Upper lobe of right lung (tissue), 1 donor: ENCODE results near the gene PRKCA. TPM values are rescaled to one million over a fixed set of nuclear protein-coding genes. Genes with fewer than 3 reads are reported as not detected.
A peak's percentile ranks its signal among the peaks of the same experiment; 100 is the strongest.

Experiments used
- ATAC-seq: fragments of 200-7000 bp; cut with Tn5 transposase; one replicate; pipeline ENCODE4 v1.9.1; 2020; ENCODE audit warnings: mild to moderate bottlenecking, moderate library complexity
- DNase-seq: peaks from one replicate; pipeline ENCODE4 v3.0.0-alpha.2; 2020
- H3K27ac ChIP-seq: fragments of 200-600 bp; one replicate; pipeline ENCODE4 v1.8.0; 2022
- H3K27me3 ChIP-seq: fragments of 200-600 bp; one replicate; pipeline ENCODE4 v1.8.0; 2022; ENCODE audit warnings: mild to moderate bottlenecking
- H3K36me3 ChIP-seq: fragments of 200-600 bp; one replicate; pipeline ENCODE4 v1.8.0; 2022
- H3K4me1 ChIP-seq: fragments of 200-600 bp; one replicate; pipeline ENCODE4 v1.8.0; 2022
- H3K4me3 ChIP-seq: fragments of 200-600 bp; one replicate; pipeline ENCODE4 v1.8.0; 2022; ENCODE audit warnings: mild to moderate bottlenecking
- H3K9me3 ChIP-seq: fragments of 200-600 bp; one replicate; pipeline ENCODE4 v1.8.0; 2022
- CTCF ChIP-seq: fragments of 200-600 bp; IDR thresholded peaks from one replicate; pipeline ENCODE4 v1.8.0; 2022; ENCODE audit warnings: antibody characterized with exemption
- intact Hi-C: fragments of 100-400 bp; cut with DNase I; formaldehyde crosslinking; loops from one replicate; pipeline ENCODE4 v1.11.0; 2022
- total RNA-seq: library from RNA; stranded (reverse); fragmentation: NEBNext Ultra II Directional; extraction: Animal tissue kit (Norgen Biotek cat#: 25700); gene quantifications from one replicate; pipeline ENCODE4 v1.2.1, GENCODE V29; 2021
- donor health status: DM: no; HTN: yes; CAD: no; lungs with severe emphysema.

Gene PRKCA
- total RNA-seq, 1 donor from 2014 or later: 43.4 TPM

GRCh38 chr17:66684731-66685130 lies 382.3 kb downstream of the PRKCA start:
- no peaks in the 10 kb centered on the region for H3K4me1 ChIP-seq
- ATAC-seq (no peak), DNase-seq (no peak)
- intact Hi-C loops: no loop called here
- no peaks in the 10 kb centered on the region for H3K27me3 ChIP-seq
- H3K27ac ChIP-seq: no peak overlapping the region
- peaks cover 20% of the 10 kb centered on the region for H3K36me3 ChIP-seq
- no peaks in the 10 kb centered on the region for H3K9me3 ChIP-seq
- TF ChIP-seq CTCF: no peak
- H3K4me3 ChIP-seq: no peak overlapping the region

GRCh38 chr17:66686601-66687000 lies 384.2 kb downstream of the PRKCA start:
- DNase-seq (no peak), ATAC-seq (no peak)
- peaks cover 4% of the 10 kb centered on the region for H3K4me1 ChIP-seq
- no peaks in the 10 kb centered on the region for H3K27me3 ChIP-seq
- intact Hi-C loops: no loop called here
- H3K9me3 ChIP-seq: no peaks in the 10 kb centered on the region
- H3K4me3 ChIP-seq: no peak overlapping the region
- TF ChIP-seq CTCF: no peak
- peaks cover 20% of the 10 kb centered on the region for H3K36me3 ChIP-seq
- H3K27ac ChIP-seq: no peak overlapping the region

- Histone ChIP-seq H3K4me3 (no peak overlapping the region), H3K4me1 (peaks cover 7% of the 10 kb centered on the region), H3K27me3 (no peaks in the 10 kb centered on the region), H3K27ac (no peak overlapping the region), H3K36me3 (peaks cover 20% of the 10 kb centered on the region), H3K9me3 (no peaks in the 10 kb centered on the region)
- no peak for DNase-seq
- intact Hi-C loops: no loop called here
- no peak for TF ChIP-seq CTCF
- ATAC-seq: no peak
Observed at GRCh38 chr17:66687570-66688284, 385.3 kb downstream of the PRKCA start.

GRCh38 chr17:66689221-66689620 lies 386.8 kb downstream of the PRKCA start:
- Histone ChIP-seq H3K27ac (peak overlapping the region; percentile 14), H3K4me1 (peaks cover 7% of the 10 kb centered on the region), H3K27me3 (no peaks in the 10 kb centered on the region), H3K36me3 (peaks cover 20% of the 10 kb centered on the region), H3K9me3 (no peaks in the 10 kb centered on the region), H3K4me3 (no peak overlapping the region)
- intact Hi-C loops: no loop called here
- TF ChIP-seq CTCF: no peak
- ATAC-seq: peak; percentile 16
- DNase-seq: no peak

- no peak overlapping the region for H3K4me3 ChIP-seq
- no peak overlapping the region for H3K27ac ChIP-seq
- ATAC-seq: no peak
- TF ChIP-seq CTCF: no peak
- no peak for DNase-seq
- no peaks in the 10 kb centered on the region for H3K27me3 ChIP-seq
- peaks cover 7% of the 10 kb centered on the region for H3K4me1 ChIP-seq
- H3K9me3 ChIP-seq: no peaks in the 10 kb centered on the region
- peaks cover 20% of the 10 kb centered on the region for H3K36me3 ChIP-seq
- intact Hi-C loops: no loop called here
Observed at GRCh38 chr17:66690166-66690565, 387.8 kb downstream of the PRKCA start.
